LNCAP (cell line): Measurements from ENCODE around the gene DLGAP1.
A peak's percentile ranks its signal among the peaks of the same experiment; 100 is the strongest.

ENCODE experiments used
- CTCF ChIP-seq: fragments of 450-650 bp; IDR thresholded peaks from 2 replicates; pipeline ENCODE4 v1.5.1; 2017; ENCODE audit warnings: mild to moderate bottlenecking

The DLGAP1 gene

GRCh38 chr18:4084382-4084900 lies 370.7 kb downstream of the DLGAP1 start:
- TF ChIP-seq CTCF, result no peak

DNA sequence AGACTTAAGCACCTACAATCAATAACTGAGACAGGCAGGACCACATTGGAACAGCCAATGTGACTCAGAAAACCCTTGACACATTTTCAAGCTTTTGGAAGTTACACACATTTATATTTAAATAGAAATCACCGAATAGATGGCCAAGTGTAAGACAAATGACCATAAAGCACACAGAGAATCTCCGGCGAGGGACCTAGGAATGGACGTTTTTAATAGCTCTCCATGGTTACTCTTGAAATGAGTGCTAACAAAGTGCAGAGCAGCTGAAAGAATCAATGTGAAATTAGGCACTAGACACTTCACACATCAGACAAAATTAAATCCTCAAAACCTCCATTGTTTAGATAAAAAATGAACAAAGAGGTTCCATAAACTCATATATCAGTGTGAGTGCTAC lies 376.9 kb downstream of the DLGAP1 start:
- no peak for TF ChIP-seq CTCF

- no peak for TF ChIP-seq CTCF
Measured at GRCh38 chr18:4077721-4078120, 377.4 kb downstream of the DLGAP1 start.

- no peak for TF ChIP-seq CTCF
Measured at GRCh38 chr18:4077204-4077603, 377.9 kb downstream of the DLGAP1 start.

- no peak for TF ChIP-seq CTCF
Measured at GRCh38 chr18:4074647-4075046, 380.5 kb downstream of the DLGAP1 start.

- no peak for TF ChIP-seq CTCF
Measured at GRCh38 chr18:4069183-4069582, 385.9 kb downstream of the DLGAP1 start.

GRCh38 chr18:4068552-4069158 lies 386.5 kb downstream of the DLGAP1 start:
- peak; percentile 80 for TF ChIP-seq CTCF

DNA sequence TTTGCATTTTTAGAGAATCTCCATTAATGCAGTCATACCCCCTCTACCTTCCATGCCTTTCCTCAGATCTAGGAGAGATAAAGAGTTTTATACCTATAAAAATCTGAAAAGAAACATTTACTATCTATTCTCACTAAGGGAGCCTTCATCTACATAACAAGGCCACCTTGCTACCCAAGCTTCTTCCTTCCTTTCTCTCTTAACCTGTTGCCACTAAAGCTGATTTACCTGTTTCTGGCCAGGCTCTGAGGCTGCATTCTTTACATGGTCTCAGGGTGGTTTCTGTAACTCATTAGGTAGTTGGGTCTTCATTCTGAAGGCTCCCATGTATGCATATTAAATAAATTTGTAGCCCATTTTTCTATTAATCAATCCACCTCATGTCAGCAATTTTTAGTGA lies 391.6 kb downstream of the DLGAP1 start:
- TF ChIP-seq CTCF, result no peak
